ENCODE results near the gene GLUD1. TPM values are rescaled to one million over a fixed set of nuclear protein-coding genes. Genes with fewer than 3 reads are reported as not detected.
"Not testable (repeated sequence)": the region's sequence is repeated elsewhere in the genome, so short reads cannot be mapped to it uniquely, and the experiment has no call there.

The GLUD1 gene
- total RNA-seq, 1 experiment from 2014 or later, result 101 TPM

DNA sequence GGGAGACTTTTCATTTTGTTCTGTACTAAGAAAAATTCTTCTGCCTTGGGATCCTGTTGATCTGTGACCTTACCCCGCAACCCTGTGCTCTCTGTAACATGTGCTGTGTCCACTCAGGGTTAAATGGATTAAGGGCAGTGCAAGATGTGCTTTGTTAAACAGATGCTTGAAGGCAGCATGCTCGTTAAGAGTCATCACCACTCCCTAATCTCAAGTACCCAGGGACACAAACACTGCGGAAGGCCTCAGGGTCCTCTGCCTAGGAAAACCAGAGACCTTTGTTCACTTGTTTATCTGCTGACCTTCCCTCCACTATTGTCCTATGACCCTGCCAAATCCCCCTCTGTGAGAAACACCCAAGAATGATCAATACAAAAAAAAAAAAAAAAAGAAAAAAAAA, 13.1 kb downstream of the GLUD1 start:
- H3K9me3 ChIP-seq (ENCODE audit: control insufficient read depth, low read depth, low read length); H3K4me3 Mint-ChIP-seq; H3K27me3 Mint-ChIP-seq (ENCODE audit: low read depth); H3K23me2 ChIP-seq (ENCODE audit: insufficient read length, low read depth, low read length, poor library complexity, severe bottlenecking); H3T11ph ChIP-seq (ENCODE audit: low read length); H3K4me1 ChIP-seq (ENCODE audit: insufficient read depth, low read length); H2AFZ ChIP-seq (ENCODE audit: low read length); H2BK20ac ChIP-seq (ENCODE audit: low read depth, low read length, poor library complexity, severe bottlenecking); H3K79me2 ChIP-seq (ENCODE audit: insufficient read depth, low read length); H3K56ac ChIP-seq (ENCODE audit: insufficient read length, low read depth, low read length); H3K4me2 ChIP-seq (ENCODE audit: insufficient read depth, insufficient read length, low read length); H3K79me1 ChIP-seq (ENCODE audit: insufficient read depth, low read depth, low read length, poor library complexity, severe bottlenecking); H2BK15ac ChIP-seq (ENCODE audit: low read depth, low read length); H4K20me1 ChIP-seq (ENCODE audit: control insufficient read depth, insufficient read depth, insufficient read length); H3K4me1 Mint-ChIP-seq; H3K14ac ChIP-seq (ENCODE audit: insufficient read depth, low read length); H3K27ac Mint-ChIP-seq; H2BK12ac ChIP-seq (ENCODE audit: insufficient read length, low read depth, low read length); H3K23ac ChIP-seq (ENCODE audit: insufficient read length, low read depth, low read length); H3K9ac ChIP-seq (ENCODE audit: extremely low read depth, insufficient read length, low read length); H3K27me3 ChIP-seq (ENCODE audit: insufficient read depth, low read length); H4K8ac ChIP-seq (replicated peaks; ENCODE audit: insufficient read length, low read depth, low read length); H3K27ac ChIP-seq (ENCODE audit: insufficient read length, low read depth, low read length); H2AK5ac ChIP-seq (ENCODE audit: insufficient read length, low read length); H2BK5ac ChIP-seq (ENCODE audit: insufficient read length, low read length); H2BK120ac ChIP-seq (ENCODE audit: low read depth, low read length, poor library complexity, severe bottlenecking); H4K91ac ChIP-seq (ENCODE audit: insufficient read length, low read depth, low read length); H3K18ac ChIP-seq (ENCODE audit: insufficient read length, low read depth, low read length); H3K4ac ChIP-seq (ENCODE audit: low read depth, low read length); H4K5ac ChIP-seq (ENCODE audit: insufficient read length, low read depth, low read length); DNase-seq: not testable (repeated sequence)
- Mint-ChIP-seq H3K36me3 (ENCODE audit: insufficient read depth in 1 of 3, low read depth in 3 of 3) (peaks cover 24 to 45% (median 39%) of the 10 kb centered on the region in 3 experiments), H3K9me3 (peaks cover 14 to 15% of the 10 kb centered on the region in 2 experiments)
- WGBS (ENCODE audit: extremely low coverage, insufficient read length, low lambda C conversion rate), result no CpG with 5 or more reads among the region's 3 CpGs

DNA sequence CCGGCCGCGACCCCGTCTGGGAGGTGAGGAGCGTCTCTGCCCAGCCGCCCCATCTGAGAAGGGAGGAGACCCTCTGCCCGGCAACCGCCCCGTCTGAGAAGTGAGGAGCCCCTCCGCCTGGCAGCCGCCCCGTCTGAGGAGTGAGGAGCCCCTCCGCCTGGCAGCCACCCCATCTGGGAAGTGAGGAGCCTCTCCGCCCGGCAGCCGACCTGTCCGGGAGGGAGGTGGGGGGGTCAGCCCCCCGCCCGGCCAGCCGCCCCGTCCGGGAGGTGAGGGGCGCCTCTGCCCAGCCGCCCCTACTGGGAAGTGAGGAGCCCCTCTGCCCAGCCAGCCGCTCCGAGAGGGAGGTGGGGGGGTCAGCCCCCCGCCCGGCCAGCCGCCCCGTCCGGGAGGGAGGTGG, 14.0 kb downstream of the GLUD1 start:
- H3K23ac ChIP-seq (ENCODE audit: insufficient read length, low read depth, low read length); H3K4ac ChIP-seq (ENCODE audit: low read depth, low read length); H3K56ac ChIP-seq (ENCODE audit: insufficient read length, low read depth, low read length); H2BK120ac ChIP-seq (ENCODE audit: low read depth, low read length, poor library complexity, severe bottlenecking); H4K91ac ChIP-seq (ENCODE audit: insufficient read length, low read depth, low read length); H3K4me1 ChIP-seq (ENCODE audit: insufficient read depth, low read length); H2BK20ac ChIP-seq (ENCODE audit: low read depth, low read length, poor library complexity, severe bottlenecking); H3K18ac ChIP-seq (ENCODE audit: insufficient read length, low read depth, low read length); DNase-seq; H2AFZ ChIP-seq (ENCODE audit: low read length); H3K23me2 ChIP-seq (ENCODE audit: insufficient read length, low read depth, low read length, poor library complexity, severe bottlenecking); H3K79me2 ChIP-seq (ENCODE audit: insufficient read depth, low read length); H3K14ac ChIP-seq (ENCODE audit: insufficient read depth, low read length); H4K8ac ChIP-seq (replicated peaks; ENCODE audit: insufficient read length, low read depth, low read length); H3K4me3 Mint-ChIP-seq; H3T11ph ChIP-seq (ENCODE audit: low read length); H4K5ac ChIP-seq (ENCODE audit: insufficient read length, low read depth, low read length); H4K20me1 ChIP-seq (ENCODE audit: control insufficient read depth, insufficient read depth, insufficient read length); H3K4me2 ChIP-seq (ENCODE audit: insufficient read depth, insufficient read length, low read length); H2BK12ac ChIP-seq (ENCODE audit: insufficient read length, low read depth, low read length); H2BK5ac ChIP-seq (ENCODE audit: insufficient read length, low read length); H3K9me3 ChIP-seq (ENCODE audit: control insufficient read depth, low read depth, low read length); H2BK15ac ChIP-seq (ENCODE audit: low read depth, low read length); H3K27me3 ChIP-seq (ENCODE audit: insufficient read depth, low read length); H3K9ac ChIP-seq (ENCODE audit: extremely low read depth, insufficient read length, low read length); H3K27me3 Mint-ChIP-seq (ENCODE audit: low read depth); H2AK5ac ChIP-seq (ENCODE audit: insufficient read length, low read length); H3K4me1 Mint-ChIP-seq; H3K79me1 ChIP-seq (ENCODE audit: insufficient read depth, low read depth, low read length, poor library complexity, severe bottlenecking); H3K27ac Mint-ChIP-seq; H3K27ac ChIP-seq (ENCODE audit: insufficient read length, low read depth, low read length): not testable (repeated sequence)
- Mint-ChIP-seq H3K36me3 (ENCODE audit: insufficient read depth in 1 of 3, low read depth in 3 of 3) (peaks cover 24 to 41% (median 32%) of the 10 kb centered on the region in 3 experiments), H3K9me3 (peaks cover 14 to 15% of the 10 kb centered on the region in 2 experiments)
- WGBS (ENCODE audit: extremely low coverage, insufficient read length, low lambda C conversion rate), result no CpG with 5 or more reads among the region's 31 CpGs

Data from H9 (cell line).